Keratinocyte (primary cell): ENCODE data around the gene NPC2. TPM values are rescaled to one million over a fixed set of nuclear protein-coding genes. Genes with fewer than 3 reads are reported as not detected.

Experiments used
- DNase-seq: peaks from one replicate; pipeline ENCODE4 v3.0.0-alpha.2; 2011; ENCODE audit warnings: low read depth, missing footprints, low spot score
- FAIRE-seq: peaks from 2 replicates; lab custom pipeline; 2011; peaks lifted over from hg19 to GRCh38; lab: Jason Lieb, UNC
- H2AFZ ChIP-seq: 2 replicates; pipeline ENCODE4 v1.6.0; 2012; ENCODE audit warnings: low read length, control low read depth, inconsistent platforms; ENCODE audit not compliant: control insufficient read depth
- H3K27ac ChIP-seq: 2 replicates; pipeline ENCODE4 v1.5.1; 2011; ENCODE audit warnings: low read length; ENCODE audit not compliant: control insufficient read depth, insufficient read depth
- H3K27me3 ChIP-seq: 3 replicates; pipeline ENCODE4 v1.6.0; 2011; ENCODE audit warnings: low read length; ENCODE audit not compliant: control insufficient read depth, insufficient read depth; ENCODE audit errors: extremely low read depth
- H3K36me3 ChIP-seq, 2 experiments: 2 replicates in 1 of 2; 3 replicates in 1 of 2; pipeline ENCODE4 v1.5.1; 2011; ENCODE audit warnings: low read length in 2 of 2, mild to moderate bottlenecking in 1 of 2; ENCODE audit not compliant: control insufficient read depth in 2 of 2, insufficient read depth in 2 of 2; ENCODE audit errors: extremely low read depth in 1 of 2
- H3K4me1 ChIP-seq: 3 replicates; pipeline ENCODE4 v1.5.1; 2011; ENCODE audit warnings: low read length; ENCODE audit not compliant: control insufficient read depth, insufficient read depth; ENCODE audit errors: extremely low read depth
- H3K4me2 ChIP-seq: 3 replicates; pipeline ENCODE4 v1.6.0; 2011; ENCODE audit warnings: low read depth, low read length; ENCODE audit not compliant: control insufficient read depth, insufficient read depth; ENCODE audit errors: extremely low read depth
- H3K4me3 ChIP-seq, 3 experiments: fragments of 200-600 bp in 1 of 3; sonication (generic) in 1 of 3; 2 replicates in 2 of 3; 3 replicates in 1 of 3; pipeline ENCODE4 v1.5.1; 2011 to 2016; ENCODE audit warnings: low read length in 3 of 3, mild to moderate bottlenecking in 3 of 3, control low read depth in 2 of 3, inconsistent platforms in 1 of 3, low read depth in 1 of 3, mixed read lengths in 1 of 3, mixed run types in 1 of 3, moderate library complexity in 1 of 3; ENCODE audit not compliant: control insufficient read depth in 2 of 3, insufficient read depth in 2 of 3; ENCODE audit errors: extremely low read depth in 1 of 3
- H3K79me2 ChIP-seq: 2 replicates; pipeline ENCODE4 v1.6.0; 2012; ENCODE audit warnings: low read length; ENCODE audit not compliant: control insufficient read depth, insufficient read depth
- H3K9ac ChIP-seq: 3 replicates; pipeline ENCODE4 v1.6.0; 2011; ENCODE audit warnings: low read length; ENCODE audit not compliant: control insufficient read depth, insufficient read depth; ENCODE audit errors: extremely low read depth
- H3K9me1 ChIP-seq: 3 replicates; pipeline ENCODE4 v1.6.0; 2011; ENCODE audit warnings: low read length; ENCODE audit not compliant: control insufficient read depth, insufficient read depth; ENCODE audit errors: extremely low read depth
- H3K9me3 ChIP-seq: 2 replicates; pipeline ENCODE4 v1.5.1; 2012; ENCODE audit warnings: low read depth, low read length; ENCODE audit not compliant: control insufficient read depth
- H4K20me1 ChIP-seq: 3 replicates; pipeline ENCODE4 v1.6.0; 2011; ENCODE audit warnings: low read length; ENCODE audit not compliant: control insufficient read depth, insufficient read depth; ENCODE audit errors: extremely low read depth
- EZH2 ChIP-seq: IDR thresholded peaks from one replicate; pipeline ENCODE4 v1.6.1; 2012; ENCODE audit warnings: inconsistent platforms, mild to moderate bottlenecking, low read length, moderate library complexity
- dilution Hi-C: fragments of 300-500 bp; cut with MboI; formaldehyde crosslinking; loops from one replicate; pipeline ENCODE4 v1.7.0; 2020; ENCODE audit warnings: low sequenced_read_pairs; ENCODE audit not compliant: extremely low pct_ligation_motif_present
- polyA plus RNA-seq, 5 experiments: library from polyadenylated mRNA; depleted of rRNA in 3 of 5; stranded (reverse) in 3 of 5; stranded (forward) in 1 of 5; unstranded in 1 of 5; fragments of >200 nt; gene quantifications; 1 replicate in 1 of 5; 2 replicates in 3 of 5; 3 replicates in 1 of 5; pipeline versions ENCODE4 v1.2.1 to v1.2.3, GENCODE V29; 2011 to 2012; ENCODE audit warnings: missing spikeins in 2 of 5, low read depth in 1 of 5, low replicate concordance in 1 of 5
- TF ChIP-seq, protein P1 (sequence below), 3 experiments: IDR thresholded peaks in 1 of 3; conservative IDR thresholded peaks in 1 of 3; optimal IDR thresholded peaks in 1 of 3; 2 replicates in 2 of 3; 3 replicates in 1 of 3; pipeline versions ENCODE3 to v1.5.1; 2011; ENCODE audit warnings: low read length in 3 of 3, mild to moderate bottlenecking in 3 of 3, moderate library complexity in 2 of 3, control low read depth in 1 of 3, inconsistent platforms in 1 of 3; ENCODE audit not compliant: insufficient read depth in 2 of 3; ENCODE audit errors: extremely low read depth in 1 of 3

The NPC2 gene
- polyA plus RNA-seq, 1 donor (not counting 4 experiments of a cell fraction or from before 2014, with no cell fraction given) = 221 TPM

GRCh38 chr14:74541225-74541624, 48.1 kb upstream of the NPC2 start:
- Histone ChIP-seq H3K4me3 (no peak overlapping the region), H3K9me1 (no peaks in the 10 kb centered on the region), H4K20me1 (peaks cover 2% of the 10 kb centered on the region), H3K79me2 (no peaks in the 10 kb centered on the region), H3K27me3 (no peaks in the 10 kb centered on the region), H2AFZ (no peak overlapping the region), H3K27ac (no peak overlapping the region), H3K9ac (no peak overlapping the region), H3K4me2 (no peak overlapping the region), H3K36me3 (peaks cover 26 to 38% of the 10 kb centered on the region in 2 experiments), H3K9me3 (no peaks in the 10 kb centered on the region), H3K4me1 (no peaks in the 10 kb centered on the region)
- no peak for DNase-seq
- no peak for FAIRE-seq
- dilution Hi-C loops = no loop called here
- TF ChIP-seq, protein P1, sequence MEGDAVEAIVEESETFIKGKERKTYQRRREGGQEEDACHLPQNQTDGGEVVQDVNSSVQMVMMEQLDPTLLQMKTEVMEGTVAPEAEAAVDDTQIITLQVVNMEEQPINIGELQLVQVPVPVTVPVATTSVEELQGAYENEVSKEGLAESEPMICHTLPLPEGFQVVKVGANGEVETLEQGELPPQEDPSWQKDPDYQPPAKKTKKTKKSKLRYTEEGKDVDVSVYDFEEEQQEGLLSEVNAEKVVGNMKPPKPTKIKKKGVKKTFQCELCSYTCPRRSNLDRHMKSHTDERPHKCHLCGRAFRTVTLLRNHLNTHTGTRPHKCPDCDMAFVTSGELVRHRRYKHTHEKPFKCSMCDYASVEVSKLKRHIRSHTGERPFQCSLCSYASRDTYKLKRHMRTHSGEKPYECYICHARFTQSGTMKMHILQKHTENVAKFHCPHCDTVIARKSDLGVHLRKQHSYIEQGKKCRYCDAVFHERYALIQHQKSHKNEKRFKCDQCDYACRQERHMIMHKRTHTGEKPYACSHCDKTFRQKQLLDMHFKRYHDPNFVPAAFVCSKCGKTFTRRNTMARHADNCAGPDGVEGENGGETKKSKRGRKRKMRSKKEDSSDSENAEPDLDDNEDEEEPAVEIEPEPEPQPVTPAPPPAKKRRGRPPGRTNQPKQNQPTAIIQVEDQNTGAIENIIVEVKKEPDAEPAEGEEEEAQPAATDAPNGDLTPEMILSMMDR (optimal IDR thresholded peaks at IDR 0.05 in 1 of 3, IDR thresholded peaks at IDR 0.05 in 1 of 3, conservative IDR thresholded peaks at IDR 0.05 in 1 of 3; ENCODE audit: extremely low read depth in 1 of 3, insufficient read depth in 2 of 3, low read length in 3 of 3) = no peak
- no peak for TF ChIP-seq EZH2

DNA sequence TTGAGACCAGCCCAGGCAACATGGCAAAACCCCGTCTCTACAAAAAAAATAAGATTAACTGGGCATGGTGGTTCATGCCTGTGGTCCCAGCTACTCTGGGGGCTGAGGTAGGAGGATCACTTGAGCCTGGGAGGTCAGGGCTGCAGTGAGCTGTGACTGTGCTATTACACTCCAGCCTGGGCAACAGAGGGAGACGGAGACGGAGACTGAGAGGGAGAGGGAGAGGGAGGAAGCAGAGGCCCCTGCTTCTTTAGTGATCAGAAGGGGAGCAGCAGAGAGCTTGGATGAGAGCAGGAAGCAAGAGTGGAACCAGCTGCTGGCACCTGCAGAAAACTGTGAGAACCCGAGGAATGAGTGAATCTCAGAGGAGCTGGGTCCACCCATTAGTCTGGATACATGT, 46.4 kb upstream of the NPC2 start:
- no peaks in the 10 kb centered on the region for H4K20me1 ChIP-seq
- DNase-seq (no peak), FAIRE-seq (no peak)
- H3K36me3 ChIP-seq = peaks cover 19 to 37% of the 10 kb centered on the region in 2 experiments
- H3K9ac ChIP-seq = no peak overlapping the region
- H2AFZ ChIP-seq = no peak overlapping the region
- dilution Hi-C loops = no loop called here
- H3K9me3 ChIP-seq = no peaks in the 10 kb centered on the region
- H3K9me1 ChIP-seq = no peaks in the 10 kb centered on the region
- no peaks in the 10 kb centered on the region for H3K4me1 ChIP-seq
- H3K4me3 ChIP-seq = no peak overlapping the region
- H3K79me2 ChIP-seq = no peaks in the 10 kb centered on the region
- no peaks in the 10 kb centered on the region for H3K27me3 ChIP-seq
- TF ChIP-seq, protein P1 (optimal IDR thresholded peaks at IDR 0.05 in 1 of 3, IDR thresholded peaks at IDR 0.05 in 1 of 3, conservative IDR thresholded peaks at IDR 0.05 in 1 of 3; ENCODE audit: extremely low read depth in 1 of 3, insufficient read depth in 2 of 3, low read length in 3 of 3) = no peak
- no peak for TF ChIP-seq EZH2
- H3K27ac ChIP-seq = no peak overlapping the region
- H3K4me2 ChIP-seq = no peak overlapping the region
